DND-41 (cell line): ENCODE measurements around the gene RHOG.
A peak's percentile ranks its signal among the peaks of the same experiment; 100 is the strongest.

Source experiments
- ATAC-seq: fragments of 200-7000 bp; cut with Tn5 transposase; 3 replicates; pipeline ENCODE4 v1.9.1; 2021; ENCODE audit warnings: low read depth; ENCODE audit not compliant: insufficient read depth
- DNase-seq: peaks from one replicate; pipeline ENCODE4 v3.0.0-alpha.2; 2020
- H2AFZ ChIP-seq: 2 replicates; pipeline ENCODE4 v1.6.0; 2012; ENCODE audit warnings: low read depth, low read length
- H3K27ac ChIP-seq: 2 replicates; pipeline ENCODE4 v1.5.1; 2012; ENCODE audit warnings: low read length, inconsistent platforms
- H3K27me3 ChIP-seq: fragments of 200-600 bp; sonication (generic); 2 replicates; pipeline ENCODE4 v1.6.0; 2012; ENCODE audit warnings: low read length, mild to moderate bottlenecking, inconsistent platforms; ENCODE audit not compliant: insufficient read depth, poor library complexity
- H3K36me3 ChIP-seq: 2 replicates; pipeline ENCODE4 v1.5.1; 2012; ENCODE audit warnings: low read length, inconsistent platforms; ENCODE audit not compliant: insufficient read depth
- H3K4me1 ChIP-seq: 2 replicates; pipeline ENCODE4 v1.5.1; 2012; ENCODE audit warnings: mild to moderate bottlenecking, low read length; ENCODE audit not compliant: insufficient read depth
- H3K4me2 ChIP-seq: 2 replicates; pipeline ENCODE4 v1.6.0; 2012; ENCODE audit warnings: mild to moderate bottlenecking, moderate library complexity, low read length, inconsistent platforms; ENCODE audit not compliant: insufficient read depth
- H3K4me3 ChIP-seq, 2 experiments: fragments of 200-600 bp in 1 of 2; shearing (Covaris generic) in 1 of 2; 2 replicates each; pipeline ENCODE4 v1.5.1; 2012 to 2016; ENCODE audit warnings: inconsistent platforms in 2 of 2, low read length in 2 of 2, mild to moderate bottlenecking in 2 of 2, low read depth in 1 of 2, moderate library complexity in 1 of 2
- H3K79me2 ChIP-seq: 2 replicates; pipeline ENCODE4 v1.6.0; 2012; ENCODE audit warnings: low read length, inconsistent platforms; ENCODE audit not compliant: insufficient read depth
- H3K9ac ChIP-seq: 2 replicates; pipeline ENCODE4 v1.6.0; 2012; ENCODE audit warnings: low read depth, mild to moderate bottlenecking, inconsistent platforms, low read length, moderate library complexity
- H3K9me3 ChIP-seq: 2 replicates; pipeline ENCODE4 v1.5.1; 2012; ENCODE audit warnings: low read length, moderate library complexity, mild to moderate bottlenecking, inconsistent platforms; ENCODE audit not compliant: insufficient read depth, severe bottlenecking
- H4K20me1 ChIP-seq: 2 replicates; pipeline ENCODE4 v1.6.0; 2012; ENCODE audit warnings: low read length; ENCODE audit not compliant: insufficient read depth
- CTCF ChIP-seq: IDR thresholded peaks from 2 replicates; pipeline ENCODE4 v1.5.1; 2012; ENCODE audit warnings: borderline replicate concordance, low read length, moderate library complexity, mild to moderate bottlenecking; ENCODE audit not compliant: poor library complexity, severe bottlenecking; ENCODE audit errors: extremely low read depth
- EZH2 ChIP-seq: IDR thresholded peaks from 3 replicates; pipeline ENCODE4 v1.6.1; 2012; ENCODE audit warnings: borderline replicate concordance, low read depth, mild to moderate bottlenecking, moderate library complexity, low read length, inconsistent platforms; ENCODE audit not compliant: severe bottlenecking

Gene RHOG

DNA sequence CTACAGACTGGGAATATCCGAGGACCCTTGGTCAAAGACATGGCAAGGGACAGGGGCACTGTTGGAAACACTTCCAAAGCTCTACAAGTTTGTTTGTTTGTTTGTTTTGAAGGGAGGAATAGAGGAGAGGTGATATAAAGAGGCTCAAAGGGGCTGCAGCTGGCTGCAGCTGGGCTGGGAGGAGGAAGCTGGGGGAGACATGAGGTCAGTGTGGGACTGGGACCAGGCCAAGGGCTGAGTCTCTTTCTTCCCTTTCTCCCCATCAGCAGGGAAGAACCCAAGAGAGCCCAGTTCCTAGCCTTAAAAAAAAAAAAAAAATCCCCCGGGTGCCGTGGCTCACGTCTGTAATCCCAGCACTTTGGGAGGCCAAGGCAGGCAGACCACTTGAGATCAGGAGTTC lies 5.0 kb downstream of the RHOG start:
- peaks cover 53% of the 10 kb centered on the region for H3K4me1 ChIP-seq
- no peak overlapping the region for H3K4me3 ChIP-seq
- H3K27ac ChIP-seq = no peak overlapping the region
- H4K20me1 ChIP-seq = peaks cover 83% of the 10 kb centered on the region
- no peaks in the 10 kb centered on the region for H3K27me3 ChIP-seq
- no peak overlapping the region for H2AFZ ChIP-seq
- DNase-seq (no peak), ATAC-seq (no peak)
- no peak overlapping the region for H3K9ac ChIP-seq
- TF ChIP-seq CTCF = no peak
- TF ChIP-seq EZH2 = no peak
- peaks cover 56% of the 10 kb centered on the region for H3K36me3 ChIP-seq
- H3K4me2 ChIP-seq = no peak overlapping the region
- no peaks in the 10 kb centered on the region for H3K9me3 ChIP-seq
- peaks cover 100% of the 10 kb centered on the region for H3K79me2 ChIP-seq

GRCh38 chr11:3834664-3835461 lies 5.9 kb downstream of the RHOG start:
- no peak for DNase-seq

DNA sequence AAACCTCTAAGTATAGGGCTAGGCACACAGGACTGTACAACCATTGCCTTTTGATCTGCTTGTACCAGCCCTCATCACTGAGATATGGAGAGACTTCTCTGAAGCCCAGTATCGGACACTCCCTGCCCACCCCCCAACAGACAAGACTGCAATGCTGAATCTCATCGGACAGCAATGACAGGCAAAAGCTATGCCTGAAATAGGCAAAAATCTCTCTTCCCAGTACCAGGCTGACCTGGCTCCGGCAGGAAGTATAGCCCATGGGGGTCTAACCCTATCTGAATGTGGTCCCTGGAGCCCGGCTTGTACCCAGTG lies 6.5 kb downstream of the RHOG start:
- no peaks in the 10 kb centered on the region for H3K27me3 ChIP-seq
- TF ChIP-seq CTCF (no peak), EZH2 (no peak)
- ATAC-seq (no peak), DNase-seq (no peak)
- no peak overlapping the region for H3K27ac ChIP-seq
- no peak overlapping the region for H2AFZ ChIP-seq
- no peaks in the 10 kb centered on the region for H3K9me3 ChIP-seq
- peaks cover 81% of the 10 kb centered on the region for H4K20me1 ChIP-seq
- H3K4me3 ChIP-seq = no peak overlapping the region
- H3K4me1 ChIP-seq = peaks cover 44% of the 10 kb centered on the region
- H3K36me3 ChIP-seq = peaks cover 69% of the 10 kb centered on the region
- H3K4me2 ChIP-seq = no peak overlapping the region
- no peak overlapping the region for H3K9ac ChIP-seq
- peaks cover 97% of the 10 kb centered on the region for H3K79me2 ChIP-seq

More at GRCh38 chr11:3834664-3835461, 5.9 kb downstream of the RHOG start:
- no peak for ATAC-seq
- Histone ChIP-seq H3K27ac (0 out of 2 replicates have a peak overlapping the region, but pooled peaks have one; percentile 20), H3K79me2 (peaks cover 99% of the 10 kb centered on the region), H3K4me1 (peaks cover 50% of the 10 kb centered on the region), H3K4me3 (no peak overlapping the region), H3K27me3 (no peaks in the 10 kb centered on the region), H3K9me3 (no peaks in the 10 kb centered on the region), H3K9ac (no peak overlapping the region), H3K4me2 (no peak overlapping the region), H3K36me3 (peaks cover 64% of the 10 kb centered on the region), H2AFZ (no peak overlapping the region), H4K20me1 (peaks cover 86% of the 10 kb centered on the region)
- TF ChIP-seq CTCF (no peak), EZH2 (no peak)
